ENCODE results near the gene ANKRD40CL. TPM values are rescaled to one million over a fixed set of nuclear protein-coding genes. Genes with fewer than 3 reads are reported as not detected.

The ANKRD40CL gene
- total RNA-seq, 1 experiment from 2014 or later: not detected

DNA sequence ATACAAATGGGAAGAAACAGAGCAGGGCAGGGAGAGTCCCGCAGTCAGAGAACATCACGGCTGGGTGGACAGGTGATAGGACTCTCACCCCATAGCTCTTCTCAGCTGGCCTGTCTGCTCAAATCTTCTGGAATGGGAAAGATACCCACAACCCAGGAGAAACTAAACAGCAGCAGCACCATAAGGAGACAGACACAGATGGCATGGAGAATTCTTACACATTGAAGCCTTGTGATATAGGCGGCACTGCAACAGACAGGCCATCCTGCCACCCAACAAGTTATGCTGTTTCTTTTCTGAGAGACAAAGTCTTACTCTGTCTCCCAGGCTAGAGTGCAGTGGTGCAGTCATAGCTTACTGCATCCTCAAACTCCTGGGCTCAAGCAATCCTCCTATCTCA, 8.6 kb upstream of the ANKRD40CL start:
- H3K27ac Mint-ChIP-seq: no peak overlapping the region
- no CpG with 5 or more reads among the region's 3 CpGs for WGBS (ENCODE audit: extremely low coverage, insufficient read length, low lambda C conversion rate)
- no peaks in the 10 kb centered on the region for H4K20me1 ChIP-seq (ENCODE audit: control insufficient read depth, insufficient read depth, insufficient read length)

More for the DNA sequence above, 8.6 kb upstream of the ANKRD40CL start:
- Mint-ChIP-seq H3K4me1 (peaks cover 6 to 8% of the 10 kb centered on the region in 2 experiments), H3K9me3 (no peaks in the 10 kb centered on the region), H3K4me3 (no peak overlapping the region), H3K27me3 (ENCODE audit: low read depth) (no peaks in the 10 kb centered on the region), H3K36me3 (ENCODE audit: insufficient read depth in 1 of 3, low read depth in 3 of 3) (no peaks in the 10 kb centered on the region)
- H4K5ac ChIP-seq (ENCODE audit: insufficient read length, low read depth, low read length): no peak overlapping the region
- no peak overlapping the region for H3T11ph ChIP-seq (ENCODE audit: low read length)
- no peak overlapping the region for H4K8ac ChIP-seq (replicated peaks; ENCODE audit: insufficient read length, low read depth, low read length)
- no peak overlapping the region for H2BK15ac ChIP-seq (ENCODE audit: low read depth, low read length)
- H3K14ac ChIP-seq (ENCODE audit: insufficient read depth, low read length): no peak overlapping the region
- no peak overlapping the region for H3K4ac ChIP-seq (ENCODE audit: low read depth, low read length)
- TF ChIP-seq, protein P1, sequence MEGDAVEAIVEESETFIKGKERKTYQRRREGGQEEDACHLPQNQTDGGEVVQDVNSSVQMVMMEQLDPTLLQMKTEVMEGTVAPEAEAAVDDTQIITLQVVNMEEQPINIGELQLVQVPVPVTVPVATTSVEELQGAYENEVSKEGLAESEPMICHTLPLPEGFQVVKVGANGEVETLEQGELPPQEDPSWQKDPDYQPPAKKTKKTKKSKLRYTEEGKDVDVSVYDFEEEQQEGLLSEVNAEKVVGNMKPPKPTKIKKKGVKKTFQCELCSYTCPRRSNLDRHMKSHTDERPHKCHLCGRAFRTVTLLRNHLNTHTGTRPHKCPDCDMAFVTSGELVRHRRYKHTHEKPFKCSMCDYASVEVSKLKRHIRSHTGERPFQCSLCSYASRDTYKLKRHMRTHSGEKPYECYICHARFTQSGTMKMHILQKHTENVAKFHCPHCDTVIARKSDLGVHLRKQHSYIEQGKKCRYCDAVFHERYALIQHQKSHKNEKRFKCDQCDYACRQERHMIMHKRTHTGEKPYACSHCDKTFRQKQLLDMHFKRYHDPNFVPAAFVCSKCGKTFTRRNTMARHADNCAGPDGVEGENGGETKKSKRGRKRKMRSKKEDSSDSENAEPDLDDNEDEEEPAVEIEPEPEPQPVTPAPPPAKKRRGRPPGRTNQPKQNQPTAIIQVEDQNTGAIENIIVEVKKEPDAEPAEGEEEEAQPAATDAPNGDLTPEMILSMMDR (conservative IDR thresholded peaks at IDR 0.05): no peak
- no peak overlapping the region for H3K23ac ChIP-seq (ENCODE audit: insufficient read length, low read depth, low read length)
- H4K91ac ChIP-seq (ENCODE audit: insufficient read length, low read depth, low read length): no peak overlapping the region
- H3K56ac ChIP-seq (ENCODE audit: insufficient read length, low read depth, low read length): no peak overlapping the region
- DNase-seq: no peak
- H3K79me2 ChIP-seq (ENCODE audit: insufficient read depth, low read length): no peaks in the 10 kb centered on the region
- H3K79me1 ChIP-seq (ENCODE audit: insufficient read depth, low read depth, low read length, poor library complexity, severe bottlenecking): no peaks in the 10 kb centered on the region
- H3K9me3 ChIP-seq (ENCODE audit: control insufficient read depth, low read depth, low read length): no peaks in the 10 kb centered on the region
- H2AK5ac ChIP-seq (ENCODE audit: insufficient read length, low read length): no peak overlapping the region
- H3K9ac ChIP-seq (ENCODE audit: extremely low read depth, insufficient read length, low read length): no peak overlapping the region
- H3K4me1 ChIP-seq (ENCODE audit: insufficient read depth, low read length): no peaks in the 10 kb centered on the region
- no peak overlapping the region for H2BK5ac ChIP-seq (ENCODE audit: insufficient read length, low read length)
- no peaks in the 10 kb centered on the region for H3K23me2 ChIP-seq (ENCODE audit: insufficient read length, low read depth, low read length, poor library complexity, severe bottlenecking)
- no peak overlapping the region for H3K27ac ChIP-seq (ENCODE audit: insufficient read length, low read depth, low read length)
- no peak overlapping the region for H2BK20ac ChIP-seq (ENCODE audit: low read depth, low read length, poor library complexity, severe bottlenecking)
- H3K4me2 ChIP-seq (ENCODE audit: insufficient read depth, insufficient read length, low read length): no peak overlapping the region
- H3K18ac ChIP-seq (ENCODE audit: insufficient read length, low read depth, low read length): no peak overlapping the region
- H3K27me3 ChIP-seq (ENCODE audit: insufficient read depth, low read length): no peaks in the 10 kb centered on the region
- H2BK120ac ChIP-seq (ENCODE audit: low read depth, low read length, poor library complexity, severe bottlenecking): no peak overlapping the region
- H2AFZ ChIP-seq (ENCODE audit: low read length): no peak overlapping the region
- H2BK12ac ChIP-seq (ENCODE audit: insufficient read length, low read depth, low read length): no peak overlapping the region

All from H9 (cell line).